GM12875 (cell line): ENCODE data around the gene ASMT.
A peak's percentile ranks its signal among the peaks of the same experiment; 100 is the strongest.

Source experiments
- H3K4me3 ChIP-seq: one replicate; pipeline ENCODE4 v1.5.1; 2011; ENCODE audit warnings: low read depth, low read length, control low read depth
- CTCF ChIP-seq: IDR thresholded peaks from 2 replicates; pipeline ENCODE4 v1.5.1; 2011; ENCODE audit warnings: low read depth, mild to moderate bottlenecking, control low read depth, inconsistent platforms, low read length, moderate library complexity, borderline replicate concordance; ENCODE audit not compliant: insufficient read depth

ASMT gene

GRCh38 chrX:1657367-1658070 is 42.7 kb downstream of the ASMT start:
- H3K4me3 ChIP-seq = peak overlapping the region; percentile 52
- TF ChIP-seq CTCF = no peak

DNA sequence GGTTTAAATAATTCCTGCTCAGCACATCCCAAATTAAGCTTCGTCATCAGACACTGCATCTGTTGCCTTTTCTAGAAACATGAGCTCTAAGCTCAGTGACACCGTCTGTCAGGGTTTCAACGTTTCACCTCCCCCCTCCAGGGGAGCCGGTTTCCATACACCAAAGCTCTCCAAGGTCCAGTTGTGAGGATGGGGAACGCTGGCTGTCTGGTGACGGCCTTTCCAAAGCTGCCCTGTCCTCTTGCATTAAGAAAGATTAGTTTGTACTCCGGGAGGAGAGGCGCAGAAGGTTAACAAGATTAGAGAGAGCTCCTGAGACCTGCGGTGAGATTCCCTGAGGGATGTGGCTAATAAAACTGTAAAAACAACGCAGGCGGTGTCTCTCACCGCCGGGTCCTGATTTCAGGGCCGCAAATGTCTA is 43.2 kb downstream of the ASMT start:
- TF ChIP-seq CTCF = no peak

DNA sequence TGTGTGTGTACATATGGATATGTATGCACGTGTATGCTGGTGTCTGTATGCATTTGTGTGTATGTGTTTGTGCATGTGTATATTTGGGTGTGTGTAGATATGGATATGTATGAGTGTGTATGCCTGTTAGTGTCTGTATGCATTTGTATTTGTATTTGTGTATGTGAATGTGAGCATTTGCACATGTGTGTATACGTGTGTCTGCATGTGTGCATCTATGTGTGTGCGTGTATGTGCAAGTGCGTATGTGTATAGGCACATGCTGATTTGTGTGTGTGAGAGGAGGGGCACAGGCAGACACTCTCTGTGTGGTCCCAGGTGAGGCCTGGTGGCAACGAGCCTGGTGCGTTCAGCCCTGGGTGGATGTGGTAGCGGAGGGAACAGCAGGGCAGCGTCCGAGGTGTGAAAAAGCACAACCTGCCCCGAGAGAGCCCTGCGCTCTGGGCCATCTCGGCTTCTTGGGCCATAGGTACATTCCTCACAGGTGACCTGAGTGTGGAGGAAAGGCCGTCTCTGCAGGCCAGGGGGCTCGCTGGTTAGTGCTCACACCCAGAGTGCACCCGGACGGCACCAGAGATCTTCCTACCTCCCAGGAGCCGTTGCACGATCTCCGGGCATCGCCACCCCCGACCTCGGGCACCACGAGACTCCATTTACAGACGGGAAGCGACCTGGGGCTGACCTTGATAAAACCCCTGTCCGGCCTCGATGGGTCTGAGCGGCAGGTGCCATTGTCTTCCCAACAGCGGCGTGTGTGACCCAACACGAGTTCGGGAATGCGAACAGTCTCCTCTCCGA is 45.0 kb downstream of the ASMT start:
- no peak overlapping the region for H3K4me3 ChIP-seq

More for the DNA sequence above, 43.2 kb downstream of the ASMT start:
- H3K4me3 ChIP-seq = peak overlapping the region; percentile 52

DNA sequence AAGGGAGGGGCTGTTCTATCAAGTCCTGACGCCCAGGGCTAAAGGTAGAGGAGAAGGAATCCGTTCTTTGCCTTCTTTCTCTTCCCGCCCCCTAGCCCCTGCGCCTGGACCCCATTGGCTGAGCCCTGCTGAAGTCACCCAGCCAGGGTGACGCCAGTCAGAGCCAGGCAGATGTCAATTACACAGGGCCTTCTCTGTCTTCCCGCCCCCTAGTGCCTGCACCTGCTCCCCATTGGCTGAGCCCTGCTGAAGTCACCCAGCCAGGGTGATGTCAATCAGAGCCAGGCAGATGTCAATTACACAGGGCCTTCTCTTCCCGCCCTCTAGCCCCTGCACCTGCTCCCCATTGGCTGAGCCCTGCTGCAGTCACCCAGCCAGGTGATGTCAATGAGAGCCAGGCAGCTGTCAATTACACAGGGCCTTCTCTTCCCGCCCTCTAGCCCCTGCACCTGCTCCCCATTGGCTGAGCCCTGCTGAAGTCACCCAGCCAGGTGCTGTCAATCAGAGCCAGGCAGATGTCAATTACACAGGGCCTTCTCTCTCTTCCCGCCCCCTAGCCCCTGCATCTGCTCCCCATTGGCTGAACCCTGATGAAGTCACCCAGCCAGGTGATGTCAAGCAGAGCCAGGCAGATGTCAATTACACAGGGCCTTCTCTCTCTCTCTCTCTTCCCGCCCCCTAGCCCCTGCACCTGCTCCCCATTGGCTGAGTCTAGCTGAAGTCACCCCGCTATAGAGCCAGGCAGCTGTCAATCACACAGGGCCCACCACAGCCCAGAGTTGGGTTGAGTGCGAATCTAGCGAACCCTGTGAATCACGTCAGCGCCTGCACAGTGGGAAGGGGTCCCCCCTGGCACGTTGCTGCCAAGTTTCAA is 46.4 kb downstream of the ASMT start:
- peak overlapping the region; percentile 85 for H3K4me3 ChIP-seq
- no peak for TF ChIP-seq CTCF

More for the DNA sequence above, 45.0 kb downstream of the ASMT start:
- no peak for TF ChIP-seq CTCF

GRCh38 chrX:1661922-1662221 is 47.0 kb downstream of the ASMT start:
- peak overlapping the region; percentile 85 for H3K4me3 ChIP-seq
- TF ChIP-seq CTCF = no peak

DNA sequence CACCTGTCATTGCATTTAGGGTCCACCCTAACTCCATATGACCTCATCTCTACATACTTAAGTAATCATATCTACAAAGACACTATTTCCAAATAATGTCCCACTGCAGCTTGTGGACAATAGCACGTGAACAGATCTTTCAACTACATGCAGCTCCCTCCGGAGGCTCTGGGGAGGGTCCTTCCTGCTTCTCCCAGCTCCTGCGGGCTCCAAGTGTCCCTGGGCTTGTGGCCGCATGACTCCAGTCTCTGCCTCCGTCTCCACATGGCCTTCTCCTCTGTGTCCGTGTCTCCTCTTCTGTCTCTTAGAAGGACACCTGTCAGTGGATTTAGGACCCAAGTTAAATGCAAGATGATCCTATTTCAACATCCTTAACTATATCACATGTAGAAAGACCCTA is 52.7 kb downstream of the ASMT start:
- no peak for TF ChIP-seq CTCF
- H3K4me3 ChIP-seq = no peak overlapping the region

GRCh38 chrX:1673337-1673736 is 58.5 kb downstream of the ASMT start:
- no peak overlapping the region for H3K4me3 ChIP-seq
- peak; percentile 64 for TF ChIP-seq CTCF
